ENCODE results near the gene GPR180.

DNA sequence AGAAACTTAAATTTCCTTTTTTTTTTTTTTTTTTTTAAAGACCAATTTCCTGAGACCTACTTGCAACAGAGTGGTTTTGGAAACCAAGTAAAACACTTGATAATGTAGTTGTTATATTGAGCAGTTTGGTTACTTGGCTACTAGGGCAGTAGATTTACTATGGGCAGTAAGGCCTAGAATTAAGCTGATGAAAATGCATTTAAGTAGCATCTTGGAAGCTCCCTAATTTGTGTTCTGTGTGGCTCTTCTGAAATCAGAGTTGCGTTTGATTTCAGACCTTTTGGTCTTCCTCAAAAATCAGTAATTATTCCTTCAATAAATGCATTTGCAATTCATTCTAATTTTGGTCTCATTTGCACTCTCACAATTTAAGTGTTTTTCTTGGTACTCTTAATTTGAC lies 810 bp downstream of the GPR180 start:
- TF ChIP-seq CTCF (IDR thresholded peaks at IDR 0.05; ENCODE audit: low read depth, low read length) (no peak), EZH2phosphoT487 (IDR thresholded peaks at IDR 0.05; ENCODE audit: low read depth) (no peak)

All from OCI-LY3 (cell line).